GM10266 (cell line): Measurements from ENCODE around the gene LRRC3C.
"Not testable (repeated sequence)": the region's sequence is repeated elsewhere in the genome, so short reads cannot be mapped to it uniquely, and the experiment has no call there.

Experiments
- DNase-seq: peaks from one replicate; pipeline ENCODE4 v3.0.0; 2012; ENCODE audit errors: extremely low spot score
- TF ChIP-seq, protein P1 (sequence below): IDR thresholded peaks from 2 replicates; pipeline ENCODE4 v1.5.1; 2012; ENCODE audit warnings: mild to moderate bottlenecking, low read depth; ENCODE audit not compliant: control insufficient read depth, insufficient read depth; ENCODE audit errors: missing control alignments

The LRRC3C gene

DNA sequence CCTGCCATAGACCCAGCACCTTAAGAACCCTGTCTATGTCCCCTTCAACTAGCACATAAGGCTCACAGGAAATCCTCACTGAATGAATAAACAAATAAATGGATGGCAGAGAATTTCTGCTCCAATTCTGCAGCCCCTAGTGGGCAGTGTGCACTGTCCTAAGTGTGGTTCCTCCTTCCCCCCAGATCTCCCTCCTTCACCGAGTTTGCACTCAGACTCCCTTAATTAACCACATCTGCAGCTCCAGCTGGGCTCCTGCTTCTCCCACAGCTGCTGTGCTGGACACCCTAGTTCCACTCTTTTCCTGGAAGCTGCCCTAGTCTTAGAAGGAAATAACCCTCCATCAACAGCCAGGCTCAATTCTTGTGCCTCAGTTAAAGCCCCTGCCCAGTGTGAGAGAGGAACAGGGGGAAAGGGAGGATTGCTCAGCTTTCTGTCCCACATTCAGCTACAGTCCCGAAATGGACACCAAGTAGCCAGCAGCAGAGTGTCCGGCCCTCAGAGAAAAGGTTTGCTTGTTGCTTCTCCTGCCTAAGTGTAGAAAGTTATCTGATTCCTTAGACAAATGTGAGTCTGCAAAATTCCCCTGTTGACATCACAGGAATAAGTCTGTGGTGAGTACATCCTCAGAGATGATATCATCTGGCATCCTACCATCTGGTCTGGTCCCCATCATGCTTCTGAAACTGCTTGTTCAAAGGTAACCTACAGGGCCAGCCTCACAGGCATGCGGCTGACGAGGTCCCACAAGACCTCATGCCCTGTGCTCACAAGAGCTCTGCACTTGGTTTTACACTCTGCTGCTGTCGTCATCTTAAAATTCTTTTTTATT is 12.3 kb downstream of the LRRC3C start:
- TF ChIP-seq, protein P1, sequence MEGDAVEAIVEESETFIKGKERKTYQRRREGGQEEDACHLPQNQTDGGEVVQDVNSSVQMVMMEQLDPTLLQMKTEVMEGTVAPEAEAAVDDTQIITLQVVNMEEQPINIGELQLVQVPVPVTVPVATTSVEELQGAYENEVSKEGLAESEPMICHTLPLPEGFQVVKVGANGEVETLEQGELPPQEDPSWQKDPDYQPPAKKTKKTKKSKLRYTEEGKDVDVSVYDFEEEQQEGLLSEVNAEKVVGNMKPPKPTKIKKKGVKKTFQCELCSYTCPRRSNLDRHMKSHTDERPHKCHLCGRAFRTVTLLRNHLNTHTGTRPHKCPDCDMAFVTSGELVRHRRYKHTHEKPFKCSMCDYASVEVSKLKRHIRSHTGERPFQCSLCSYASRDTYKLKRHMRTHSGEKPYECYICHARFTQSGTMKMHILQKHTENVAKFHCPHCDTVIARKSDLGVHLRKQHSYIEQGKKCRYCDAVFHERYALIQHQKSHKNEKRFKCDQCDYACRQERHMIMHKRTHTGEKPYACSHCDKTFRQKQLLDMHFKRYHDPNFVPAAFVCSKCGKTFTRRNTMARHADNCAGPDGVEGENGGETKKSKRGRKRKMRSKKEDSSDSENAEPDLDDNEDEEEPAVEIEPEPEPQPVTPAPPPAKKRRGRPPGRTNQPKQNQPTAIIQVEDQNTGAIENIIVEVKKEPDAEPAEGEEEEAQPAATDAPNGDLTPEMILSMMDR, result peak; percentile 41
- peak; percentile 72 for DNase-seq

DNA sequence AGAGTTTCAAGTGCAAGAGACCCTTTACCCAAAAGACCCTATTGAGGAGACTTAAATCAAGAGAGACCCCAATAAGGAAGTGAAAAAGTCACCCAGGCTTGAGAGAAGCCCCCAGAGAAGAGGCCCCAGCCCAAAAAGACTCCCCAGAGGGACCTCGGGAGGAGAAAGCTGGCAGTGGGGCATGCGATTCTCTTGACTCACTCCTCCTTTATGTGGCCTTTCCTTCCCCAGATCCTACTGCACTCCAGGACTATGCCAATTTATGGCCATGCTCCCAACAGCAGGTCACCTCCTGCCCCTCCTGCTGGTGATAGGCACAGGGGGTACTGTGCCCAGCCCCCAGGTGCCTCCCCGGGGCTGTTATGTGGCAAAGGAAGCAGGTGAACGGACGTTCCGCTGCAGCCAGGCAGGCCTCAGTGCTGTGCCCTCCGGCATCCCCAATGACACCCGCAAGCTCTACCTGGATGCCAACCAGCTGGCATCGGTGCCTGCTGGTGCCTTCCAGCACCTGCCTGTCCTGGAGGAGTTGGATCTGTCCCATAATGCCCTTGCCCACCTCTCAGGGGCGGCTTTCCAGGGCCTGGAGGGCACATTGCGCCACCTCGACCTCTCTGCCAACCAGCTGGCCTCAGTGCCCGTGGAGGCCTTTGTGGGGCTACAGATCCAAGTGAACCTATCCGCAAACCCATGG is 16.3 kb downstream of the LRRC3C start:
- TF ChIP-seq, protein P1, result no peak
- no peak for DNase-seq

DNA sequence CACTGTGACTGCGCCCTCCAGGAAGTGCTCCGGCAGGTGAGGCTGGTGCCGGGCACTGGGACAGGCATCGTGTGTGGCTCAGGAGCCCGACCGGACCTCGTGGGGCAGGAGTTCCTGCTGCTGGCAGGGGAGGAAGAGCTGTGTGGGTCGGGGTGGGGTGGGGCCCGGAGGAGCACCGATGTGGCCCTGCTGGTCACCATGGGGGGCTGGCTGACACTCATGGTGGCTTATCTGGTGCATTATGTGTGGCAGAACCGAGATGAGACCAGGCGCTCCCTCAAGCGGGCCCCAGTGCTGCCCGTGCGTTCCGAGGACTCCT is 16.8 kb downstream of the LRRC3C start:
- no peak for DNase-seq

GRCh38 chr17:39946551-39947330 is 19.2 kb downstream of the LRRC3C start:
- TF ChIP-seq, protein P1, result no peak
- no peak for DNase-seq

More for the DNA sequence above, 16.8 kb downstream of the LRRC3C start:
- TF ChIP-seq, protein P1, result no peak

- DNase-seq, result not testable (repeated sequence)
Measured at GRCh38 chr17:39948489-39948828, 20.9 kb downstream of the LRRC3C start.

- TF ChIP-seq, protein P1, result no peak
- no peak for DNase-seq
Measured at GRCh38 chr17:39949028-39949427, 21.5 kb downstream of the LRRC3C start.

GRCh38 chr17:39950871-39951348 is 23.4 kb downstream of the LRRC3C start:
- DNase-seq, result no peak
- TF ChIP-seq, protein P1, result no peak
